ENCODE measurements around the gene MAEL. TPM values are rescaled to one million over a fixed set of nuclear protein-coding genes. Genes with fewer than 3 reads are reported as not detected.

Gene MAEL
- total RNA-seq, 1 experiment from 2014 or later: not detected

DNA sequence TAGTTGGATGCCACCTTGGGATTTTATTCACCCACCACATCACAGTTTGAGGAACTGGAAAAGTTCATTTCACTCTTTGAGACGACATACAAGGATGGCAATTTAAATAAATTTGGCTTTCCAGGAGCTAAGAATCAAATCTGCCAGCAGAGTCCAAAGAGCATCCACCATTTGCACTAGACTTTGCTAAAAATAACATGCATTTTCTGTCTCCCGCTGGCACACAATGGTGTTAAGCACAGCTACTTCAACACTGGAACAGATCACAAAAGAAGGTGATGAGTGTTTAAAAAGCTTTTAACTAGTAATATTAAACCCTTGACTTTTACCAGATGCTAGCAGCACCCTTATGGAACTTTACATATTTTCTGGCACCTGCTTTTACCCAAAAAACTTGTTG is 44.6 kb downstream of the MAEL start:
- H3K56ac ChIP-seq (ENCODE audit: insufficient read length, low read depth, low read length): no peak overlapping the region
- H3K36me3 Mint-ChIP-seq (ENCODE audit: insufficient read depth in 1 of 3, low read depth in 3 of 3): peaks cover 0 to 5% (median 3%) of the 10 kb centered on the region in 3 experiments; a peak in 2 of 7 replicates
- H2BK20ac ChIP-seq (ENCODE audit: low read depth, low read length, poor library complexity, severe bottlenecking): no peak overlapping the region
- no peaks in the 10 kb centered on the region for H3K23me2 ChIP-seq (ENCODE audit: insufficient read length, low read depth, low read length, poor library complexity, severe bottlenecking)
- no peaks in the 10 kb centered on the region for H3K79me1 ChIP-seq (ENCODE audit: insufficient read depth, low read depth, low read length, poor library complexity, severe bottlenecking)
- no peak overlapping the region for H3K9ac ChIP-seq (ENCODE audit: extremely low read depth, insufficient read length, low read length)
- no peak overlapping the region for H2BK5ac ChIP-seq (ENCODE audit: insufficient read length, low read length)
- H3K27ac ChIP-seq (ENCODE audit: insufficient read length, low read depth, low read length): no peak overlapping the region
- H3K79me2 ChIP-seq (ENCODE audit: insufficient read depth, low read length): no peaks in the 10 kb centered on the region
- no peak overlapping the region for H2AFZ ChIP-seq (ENCODE audit: low read length)
- no peaks in the 10 kb centered on the region for H4K20me1 ChIP-seq (ENCODE audit: control insufficient read depth, insufficient read depth, insufficient read length)
- TF ChIP-seq, protein P1, sequence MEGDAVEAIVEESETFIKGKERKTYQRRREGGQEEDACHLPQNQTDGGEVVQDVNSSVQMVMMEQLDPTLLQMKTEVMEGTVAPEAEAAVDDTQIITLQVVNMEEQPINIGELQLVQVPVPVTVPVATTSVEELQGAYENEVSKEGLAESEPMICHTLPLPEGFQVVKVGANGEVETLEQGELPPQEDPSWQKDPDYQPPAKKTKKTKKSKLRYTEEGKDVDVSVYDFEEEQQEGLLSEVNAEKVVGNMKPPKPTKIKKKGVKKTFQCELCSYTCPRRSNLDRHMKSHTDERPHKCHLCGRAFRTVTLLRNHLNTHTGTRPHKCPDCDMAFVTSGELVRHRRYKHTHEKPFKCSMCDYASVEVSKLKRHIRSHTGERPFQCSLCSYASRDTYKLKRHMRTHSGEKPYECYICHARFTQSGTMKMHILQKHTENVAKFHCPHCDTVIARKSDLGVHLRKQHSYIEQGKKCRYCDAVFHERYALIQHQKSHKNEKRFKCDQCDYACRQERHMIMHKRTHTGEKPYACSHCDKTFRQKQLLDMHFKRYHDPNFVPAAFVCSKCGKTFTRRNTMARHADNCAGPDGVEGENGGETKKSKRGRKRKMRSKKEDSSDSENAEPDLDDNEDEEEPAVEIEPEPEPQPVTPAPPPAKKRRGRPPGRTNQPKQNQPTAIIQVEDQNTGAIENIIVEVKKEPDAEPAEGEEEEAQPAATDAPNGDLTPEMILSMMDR (conservative IDR thresholded peaks at IDR 0.05): no peak
- no peak overlapping the region for H3K27ac Mint-ChIP-seq
- H3T11ph ChIP-seq (ENCODE audit: low read length): no peak overlapping the region
- no peak overlapping the region for H3K4ac ChIP-seq (ENCODE audit: low read depth, low read length)
- H3K4me1 ChIP-seq (ENCODE audit: insufficient read depth, low read length): no peaks in the 10 kb centered on the region
- H3K9me3 Mint-ChIP-seq: peaks cover 6 to 9% of the 10 kb centered on the region in 2 experiments; a peak in 4 of 5 replicates
- H4K8ac ChIP-seq (replicated peaks; ENCODE audit: insufficient read length, low read depth, low read length): no peak overlapping the region
- H3K18ac ChIP-seq (ENCODE audit: insufficient read length, low read depth, low read length): no peak overlapping the region
- no peaks in the 10 kb centered on the region for H3K4me1 Mint-ChIP-seq
- no peaks in the 10 kb centered on the region for H3K9me3 ChIP-seq (ENCODE audit: control insufficient read depth, low read depth, low read length)
- no CpG with 5 or more reads among the region's 2 CpGs for WGBS (ENCODE audit: extremely low coverage, insufficient read length, low lambda C conversion rate)
- peaks cover 5% of the 10 kb centered on the region for H3K27me3 Mint-ChIP-seq (ENCODE audit: low read depth)
- H3K23ac ChIP-seq (ENCODE audit: insufficient read length, low read depth, low read length): no peak overlapping the region
- H4K5ac ChIP-seq (ENCODE audit: insufficient read length, low read depth, low read length): no peak overlapping the region
- H3K4me3 Mint-ChIP-seq: no peak overlapping the region
- H4K91ac ChIP-seq (ENCODE audit: insufficient read length, low read depth, low read length): no peak overlapping the region
- no peaks in the 10 kb centered on the region for H3K27me3 ChIP-seq (ENCODE audit: insufficient read depth, low read length)
- no peak overlapping the region for H2BK120ac ChIP-seq (ENCODE audit: low read depth, low read length, poor library complexity, severe bottlenecking)
- no peak overlapping the region for H2BK12ac ChIP-seq (ENCODE audit: insufficient read length, low read depth, low read length)
- H3K4me2 ChIP-seq (ENCODE audit: insufficient read depth, insufficient read length, low read length): no peak overlapping the region
- no peak overlapping the region for H2AK5ac ChIP-seq (ENCODE audit: insufficient read length, low read length)
- no peak for DNase-seq
- no peak overlapping the region for H3K14ac ChIP-seq (ENCODE audit: insufficient read depth, low read length)
- H2BK15ac ChIP-seq (ENCODE audit: low read depth, low read length): no peak overlapping the region

Data from H9 (cell line).